Panc1 (cell line): ENCODE results near the gene COQ8A.

Source experiments
- CTCF ChIP-seq: fragments of 450-650 bp; IDR thresholded peaks from 2 replicates; pipeline ENCODE4 v1.5.1; 2017; ENCODE audit warnings: mild to moderate bottlenecking
- POLR2AphosphoS5 ChIP-seq: IDR thresholded peaks from 2 replicates; pipeline ENCODE4 v1.6.1; 2012; ENCODE audit warnings: mild to moderate bottlenecking, low read depth, low read length, moderate library complexity
- REST ChIP-seq, 2 experiments: IDR thresholded peaks; 2 replicates each; pipeline ENCODE4 v1.6.1; 2011 to 2012; ENCODE audit warnings: low read depth in 2 of 2, control low read depth in 1 of 2, low read length in 1 of 2, mild to moderate bottlenecking in 1 of 2, moderate library complexity in 1 of 2; ENCODE audit not compliant: insufficient read depth in 1 of 2
- TCF7L2 ChIP-seq: IDR thresholded peaks from 2 replicates; pipeline ENCODE4 v1.6.1; 2011; ENCODE audit warnings: mild to moderate bottlenecking, low read depth, low read length, inconsistent platforms

- TF ChIP-seq CTCF (no peak), POLR2AphosphoS5 (no peak), TCF7L2 (no peak), REST (IDR thresholded peaks at IDR 0.05; ENCODE audit: insufficient read depth in 1 of 2, low read depth in 2 of 2, low read length in 1 of 2) (no peak)
These were observed 24.5 kb upstream of the COQ8A start for GRCh38 chr1:226915672-226915995.
